LHCN-M2 (cell line): ENCODE data around the gene CD93. TPM values are rescaled to one million over a fixed set of nuclear protein-coding genes. Genes with fewer than 3 reads are reported as not detected.

Source experiments
- DNase-seq: peaks from one replicate; pipeline ENCODE4 v3.0.0-alpha.2; 2012; ENCODE audit warnings: low read depth
- total RNA-seq: library from RNA; depleted of rRNA; stranded (reverse); fragments of >200 nt; gene quantifications from 2 replicates; pipeline ENCODE4 v1.2.3, GENCODE V29; 2014

CD93 gene
- total RNA-seq, 1 experiment from 2014 or later, result not detected

- DNase-seq, result no peak
These were observed 2.4 kb downstream of the CD93 start for GRCh38 chr20:23083553-23084220.

- no peak for DNase-seq
These were observed 3.1 kb downstream of the CD93 start for GRCh38 chr20:23082846-23083552.

- DNase-seq, result no peak
These were observed 4.8 kb downstream of the CD93 start for GRCh38 chr20:23081263-23081819.

- no peak for DNase-seq
These were observed 5.6 kb downstream of the CD93 start for GRCh38 chr20:23080521-23080920.

GRCh38 chr20:23079926-23080325 lies 6.2 kb downstream of the CD93 start:
- no peak for DNase-seq

GRCh38 chr20:23079016-23079351 lies 7.1 kb downstream of the CD93 start:
- DNase-seq, result no peak

- DNase-seq, result peak; percentile 83
These were observed 7.6 kb downstream of the CD93 start for GRCh38 chr20:23078351-23079015.

- DNase-seq, result no peak
These were observed 8.8 kb downstream of the CD93 start for GRCh38 chr20:23077277-23077676.

GRCh38 chr20:23074052-23074451 lies 12.1 kb downstream of the CD93 start:
- DNase-seq, result no peak

GRCh38 chr20:23072892-23073586 lies 13.1 kb downstream of the CD93 start:
- no peak for DNase-seq

- DNase-seq, result no peak
These were observed 14.1 kb downstream of the CD93 start for GRCh38 chr20:23071996-23072395.

GRCh38 chr20:23071398-23071797 lies 14.7 kb downstream of the CD93 start:
- DNase-seq, result no peak

- DNase-seq, result no peak
These were observed 17.0 kb downstream of the CD93 start for GRCh38 chr20:23069108-23069507.

- DNase-seq, result no peak
These were observed 17.8 kb downstream of the CD93 start for GRCh38 chr20:23068283-23068682.

GRCh38 chr20:23066772-23067171 lies 19.4 kb downstream of the CD93 start:
- DNase-seq, result no peak

- no peak for DNase-seq
These were observed 20.6 kb downstream of the CD93 start for GRCh38 chr20:23065266-23066201.

- no peak for DNase-seq
These were observed 22.5 kb downstream of the CD93 start for GRCh38 chr20:23063581-23063980.

GRCh38 chr20:23063168-23063567 lies 23.0 kb downstream of the CD93 start:
- DNase-seq, result no peak

GRCh38 chr20:23062632-23063031 lies 23.5 kb downstream of the CD93 start:
- DNase-seq, result no peak

GRCh38 chr20:23061734-23062561 lies 24.2 kb downstream of the CD93 start:
- peak; percentile 89 for DNase-seq
